ENCODE results near the gene GNPTAB.

GRCh38 chr12:101823891-101824290 is 6.9 kb downstream of the GNPTAB start:
- no peak for TF ChIP-seq KAT7 (CRISPR knock-in tag; IDR thresholded peaks at IDR 0.05; ENCODE audit: borderline replicate concordance)
- TF ChIP-seq NR3C1 (CRISPR knock-in tag; conservative IDR thresholded peaks at IDR 0.05; ENCODE audit: low read depth): no peak
- TF ChIP-seq, protein P1, sequence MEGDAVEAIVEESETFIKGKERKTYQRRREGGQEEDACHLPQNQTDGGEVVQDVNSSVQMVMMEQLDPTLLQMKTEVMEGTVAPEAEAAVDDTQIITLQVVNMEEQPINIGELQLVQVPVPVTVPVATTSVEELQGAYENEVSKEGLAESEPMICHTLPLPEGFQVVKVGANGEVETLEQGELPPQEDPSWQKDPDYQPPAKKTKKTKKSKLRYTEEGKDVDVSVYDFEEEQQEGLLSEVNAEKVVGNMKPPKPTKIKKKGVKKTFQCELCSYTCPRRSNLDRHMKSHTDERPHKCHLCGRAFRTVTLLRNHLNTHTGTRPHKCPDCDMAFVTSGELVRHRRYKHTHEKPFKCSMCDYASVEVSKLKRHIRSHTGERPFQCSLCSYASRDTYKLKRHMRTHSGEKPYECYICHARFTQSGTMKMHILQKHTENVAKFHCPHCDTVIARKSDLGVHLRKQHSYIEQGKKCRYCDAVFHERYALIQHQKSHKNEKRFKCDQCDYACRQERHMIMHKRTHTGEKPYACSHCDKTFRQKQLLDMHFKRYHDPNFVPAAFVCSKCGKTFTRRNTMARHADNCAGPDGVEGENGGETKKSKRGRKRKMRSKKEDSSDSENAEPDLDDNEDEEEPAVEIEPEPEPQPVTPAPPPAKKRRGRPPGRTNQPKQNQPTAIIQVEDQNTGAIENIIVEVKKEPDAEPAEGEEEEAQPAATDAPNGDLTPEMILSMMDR (IDR thresholded peaks at IDR 0.05): no peak
- TF ChIP-seq AFF4 (CRISPR knock-in tag; IDR thresholded peaks at IDR 0.05; ENCODE audit: borderline replicate concordance): no peak
- TF ChIP-seq, protein P2, sequence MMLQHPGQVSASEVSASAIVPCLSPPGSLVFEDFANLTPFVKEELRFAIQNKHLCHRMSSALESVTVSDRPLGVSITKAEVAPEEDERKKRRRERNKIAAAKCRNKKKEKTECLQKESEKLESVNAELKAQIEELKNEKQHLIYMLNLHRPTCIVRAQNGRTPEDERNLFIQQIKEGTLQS (CRISPR knock-in tag; conservative IDR thresholded peaks at IDR 0.05): no peak
- TF ChIP-seq ELF4 (CRISPR knock-in tag; IDR thresholded peaks at IDR 0.05; ENCODE audit: low read depth): no peak
- TF ChIP-seq ATF2 (CRISPR knock-in tag; IDR thresholded peaks at IDR 0.05; ENCODE audit: borderline replicate concordance, low read depth): no peak

Data from WTC11 (cell line).